WTC11 (cell line): Measurements from ENCODE around the gene CEACAM3.

Source experiments
- FOXP1 ChIP-seq: sonication (generic); formaldehyde crosslinking; IDR thresholded peaks from 2 replicates; pipeline ENCODE4 v1.8.0; 2022; ENCODE audit warnings: missing genetic modification reagents, mild to moderate bottlenecking, moderate library complexity, borderline replicate concordance
- IRF2 ChIP-seq: sonication (generic); formaldehyde crosslinking; IDR thresholded peaks from 2 replicates; pipeline ENCODE4 v1.8.0; 2022; ENCODE audit warnings: low read depth, missing genetic modification reagents, borderline replicate concordance
- TEAD4 ChIP-seq: sonication (generic); formaldehyde crosslinking; IDR thresholded peaks from 2 replicates; pipeline ENCODE4 v1.8.0; 2022; ENCODE audit warnings: mild to moderate bottlenecking, missing genetic modification reagents
- ZNF121 ChIP-seq: sonication (generic); formaldehyde crosslinking; IDR thresholded peaks from 2 replicates; pipeline ENCODE4 v1.8.0; 2023; ENCODE audit warnings: missing genetic modification reagents
- ZNF138 ChIP-seq: sonication (generic); formaldehyde crosslinking; conservative IDR thresholded peaks from 2 replicates; pipeline ENCODE4 v1.8.1; 2022; ENCODE audit warnings: mild to moderate bottlenecking, moderate library complexity, missing genetic modification reagents
- ZNF416 ChIP-seq: fragments of 250-450 bp; sonication (Bioruptor Pico); IDR thresholded peaks from 2 replicates; pipeline ENCODE4 v1.9.0; 2021; ENCODE audit warnings: mild to moderate bottlenecking, inconsistent platforms
- TF ChIP-seq, protein P1 (sequence below): sonication (generic); formaldehyde crosslinking; IDR thresholded peaks from 2 replicates; pipeline ENCODE4 v1.8.1; 2022; ENCODE audit warnings: mild to moderate bottlenecking, missing genetic modification reagents, moderate library complexity, borderline replicate concordance
- TF ChIP-seq, protein P2 (sequence below): sonication (generic); formaldehyde crosslinking; IDR thresholded peaks from 2 replicates; pipeline ENCODE4 v1.8.0; 2023; ENCODE audit warnings: mild to moderate bottlenecking, missing genetic modification reagents
- TF ChIP-seq, protein P3 (sequence below): sonication (generic); formaldehyde crosslinking; IDR thresholded peaks from 2 replicates; pipeline ENCODE4 v1.8.0; 2022; ENCODE audit warnings: mild to moderate bottlenecking, missing genetic modification reagents
- TF ChIP-seq, protein P4 (sequence below): sonication (generic); formaldehyde crosslinking; IDR thresholded peaks from 2 replicates; pipeline ENCODE4 v1.8.1; 2022; ENCODE audit warnings: low read depth, mild to moderate bottlenecking, moderate library complexity, missing genetic modification reagents, borderline replicate concordance
- TF ChIP-seq, protein P5 (sequence below): sonication (generic); formaldehyde crosslinking; conservative IDR thresholded peaks from 2 replicates; pipeline ENCODE4 v1.8.1; 2023; ENCODE audit warnings: mild to moderate bottlenecking, low read depth, missing genetic modification reagents, moderate library complexity
- TF ChIP-seq, protein P6 (sequence below): sonication (generic); formaldehyde crosslinking; IDR thresholded peaks from 2 replicates; pipeline ENCODE4 v1.8.1; 2023; ENCODE audit warnings: mild to moderate bottlenecking, missing genetic modification reagents
- TF ChIP-seq, protein P7 (sequence below): fragments of 200-600 bp; IDR thresholded peaks from 2 replicates; pipeline ENCODE4 v1.8.0; 2022; ENCODE audit warnings: antibody characterized with exemption

DNA sequence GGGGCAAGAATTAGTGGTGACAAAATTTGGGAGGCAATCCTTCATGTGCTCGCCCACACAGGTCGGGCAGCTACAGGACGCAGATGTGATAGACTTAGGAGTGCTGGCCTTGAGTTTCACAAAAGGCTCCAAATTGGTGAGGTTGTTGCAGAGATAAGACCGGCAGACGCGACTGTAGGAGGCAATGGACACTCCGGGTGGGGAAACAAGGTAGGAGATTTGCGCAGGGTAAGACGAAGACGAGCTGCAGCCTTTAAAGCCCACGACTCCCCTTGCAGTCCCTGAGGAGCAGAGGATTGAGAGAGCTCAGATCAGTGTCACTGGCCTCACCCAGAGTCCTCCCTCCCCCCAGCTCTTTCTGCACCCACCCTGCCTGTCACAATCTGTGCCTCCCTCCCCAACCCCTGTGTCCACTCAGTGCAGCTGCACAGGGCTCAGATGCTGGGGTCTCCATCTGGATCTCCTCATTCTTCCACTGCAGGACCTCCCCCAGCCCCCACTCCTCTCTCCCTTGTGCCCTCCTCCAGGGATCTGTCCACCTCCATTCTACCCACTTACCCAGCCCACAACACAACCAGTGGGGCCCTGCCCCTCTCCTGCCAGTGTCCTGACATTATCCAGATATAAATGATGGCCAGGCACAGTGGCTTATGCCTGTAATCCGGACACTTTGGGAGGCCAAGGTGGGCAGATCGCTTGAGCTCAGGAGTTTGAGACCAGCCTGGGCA, 41.8 kb downstream of the CEACAM3 start:
- TF ChIP-seq, protein P1, sequence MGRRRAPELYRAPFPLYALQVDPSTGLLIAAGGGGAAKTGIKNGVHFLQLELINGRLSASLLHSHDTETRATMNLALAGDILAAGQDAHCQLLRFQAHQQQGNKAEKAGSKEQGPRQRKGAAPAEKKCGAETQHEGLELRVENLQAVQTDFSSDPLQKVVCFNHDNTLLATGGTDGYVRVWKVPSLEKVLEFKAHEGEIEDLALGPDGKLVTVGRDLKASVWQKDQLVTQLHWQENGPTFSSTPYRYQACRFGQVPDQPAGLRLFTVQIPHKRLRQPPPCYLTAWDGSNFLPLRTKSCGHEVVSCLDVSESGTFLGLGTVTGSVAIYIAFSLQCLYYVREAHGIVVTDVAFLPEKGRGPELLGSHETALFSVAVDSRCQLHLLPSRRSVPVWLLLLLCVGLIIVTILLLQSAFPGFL (CRISPR knock-in tag): no peak
- no peak for TF ChIP-seq ZNF138 (CRISPR knock-in tag)
- no peak for TF ChIP-seq FOXP1 (CRISPR knock-in tag)
- TF ChIP-seq, protein P2, sequence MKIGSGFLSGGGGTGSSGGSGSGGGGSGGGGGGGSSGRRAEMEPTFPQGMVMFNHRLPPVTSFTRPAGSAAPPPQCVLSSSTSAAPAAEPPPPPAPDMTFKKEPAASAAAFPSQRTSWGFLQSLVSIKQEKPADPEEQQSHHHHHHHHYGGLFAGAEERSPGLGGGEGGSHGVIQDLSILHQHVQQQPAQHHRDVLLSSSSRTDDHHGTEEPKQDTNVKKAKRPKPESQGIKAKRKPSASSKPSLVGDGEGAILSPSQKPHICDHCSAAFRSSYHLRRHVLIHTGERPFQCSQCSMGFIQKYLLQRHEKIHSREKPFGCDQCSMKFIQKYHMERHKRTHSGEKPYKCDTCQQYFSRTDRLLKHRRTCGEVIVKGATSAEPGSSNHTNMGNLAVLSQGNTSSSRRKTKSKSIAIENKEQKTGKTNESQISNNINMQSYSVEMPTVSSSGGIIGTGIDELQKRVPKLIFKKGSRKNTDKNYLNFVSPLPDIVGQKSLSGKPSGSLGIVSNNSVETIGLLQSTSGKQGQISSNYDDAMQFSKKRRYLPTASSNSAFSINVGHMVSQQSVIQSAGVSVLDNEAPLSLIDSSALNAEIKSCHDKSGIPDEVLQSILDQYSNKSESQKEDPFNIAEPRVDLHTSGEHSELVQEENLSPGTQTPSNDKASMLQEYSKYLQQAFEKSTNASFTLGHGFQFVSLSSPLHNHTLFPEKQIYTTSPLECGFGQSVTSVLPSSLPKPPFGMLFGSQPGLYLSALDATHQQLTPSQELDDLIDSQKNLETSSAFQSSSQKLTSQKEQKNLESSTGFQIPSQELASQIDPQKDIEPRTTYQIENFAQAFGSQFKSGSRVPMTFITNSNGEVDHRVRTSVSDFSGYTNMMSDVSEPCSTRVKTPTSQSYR (CRISPR knock-in tag): no peak
- TF ChIP-seq TEAD4 (CRISPR knock-in tag): no peak
- TF ChIP-seq IRF2: no peak
- TF ChIP-seq, protein P3, sequence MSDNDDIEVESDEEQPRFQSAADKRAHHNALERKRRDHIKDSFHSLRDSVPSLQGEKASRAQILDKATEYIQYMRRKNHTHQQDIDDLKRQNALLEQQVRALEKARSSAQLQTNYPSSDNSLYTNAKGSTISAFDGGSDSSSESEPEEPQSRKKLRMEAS: no peak
- TF ChIP-seq, protein P4, sequence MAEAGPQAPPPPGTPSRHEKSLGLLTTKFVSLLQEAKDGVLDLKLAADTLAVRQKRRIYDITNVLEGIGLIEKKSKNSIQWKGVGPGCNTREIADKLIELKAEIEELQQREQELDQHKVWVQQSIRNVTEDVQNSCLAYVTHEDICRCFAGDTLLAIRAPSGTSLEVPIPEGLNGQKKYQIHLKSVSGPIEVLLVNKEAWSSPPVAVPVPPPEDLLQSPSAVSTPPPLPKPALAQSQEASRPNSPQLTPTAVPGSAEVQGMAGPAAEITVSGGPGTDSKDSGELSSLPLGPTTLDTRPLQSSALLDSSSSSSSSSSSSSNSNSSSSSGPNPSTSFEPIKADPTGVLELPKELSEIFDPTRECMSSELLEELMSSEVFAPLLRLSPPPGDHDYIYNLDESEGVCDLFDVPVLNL (CRISPR knock-in tag): no peak
- TF ChIP-seq, protein P5, sequence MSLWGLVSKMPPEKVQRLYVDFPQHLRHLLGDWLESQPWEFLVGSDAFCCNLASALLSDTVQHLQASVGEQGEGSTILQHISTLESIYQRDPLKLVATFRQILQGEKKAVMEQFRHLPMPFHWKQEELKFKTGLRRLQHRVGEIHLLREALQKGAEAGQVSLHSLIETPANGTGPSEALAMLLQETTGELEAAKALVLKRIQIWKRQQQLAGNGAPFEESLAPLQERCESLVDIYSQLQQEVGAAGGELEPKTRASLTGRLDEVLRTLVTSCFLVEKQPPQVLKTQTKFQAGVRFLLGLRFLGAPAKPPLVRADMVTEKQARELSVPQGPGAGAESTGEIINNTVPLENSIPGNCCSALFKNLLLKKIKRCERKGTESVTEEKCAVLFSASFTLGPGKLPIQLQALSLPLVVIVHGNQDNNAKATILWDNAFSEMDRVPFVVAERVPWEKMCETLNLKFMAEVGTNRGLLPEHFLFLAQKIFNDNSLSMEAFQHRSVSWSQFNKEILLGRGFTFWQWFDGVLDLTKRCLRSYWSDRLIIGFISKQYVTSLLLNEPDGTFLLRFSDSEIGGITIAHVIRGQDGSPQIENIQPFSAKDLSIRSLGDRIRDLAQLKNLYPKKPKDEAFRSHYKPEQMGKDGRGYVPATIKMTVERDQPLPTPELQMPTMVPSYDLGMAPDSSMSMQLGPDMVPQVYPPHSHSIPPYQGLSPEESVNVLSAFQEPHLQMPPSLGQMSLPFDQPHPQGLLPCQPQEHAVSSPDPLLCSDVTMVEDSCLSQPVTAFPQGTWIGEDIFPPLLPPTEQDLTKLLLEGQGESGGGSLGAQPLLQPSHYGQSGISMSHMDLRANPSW (CRISPR knock-in tag): no peak
- TF ChIP-seq, protein P6, sequence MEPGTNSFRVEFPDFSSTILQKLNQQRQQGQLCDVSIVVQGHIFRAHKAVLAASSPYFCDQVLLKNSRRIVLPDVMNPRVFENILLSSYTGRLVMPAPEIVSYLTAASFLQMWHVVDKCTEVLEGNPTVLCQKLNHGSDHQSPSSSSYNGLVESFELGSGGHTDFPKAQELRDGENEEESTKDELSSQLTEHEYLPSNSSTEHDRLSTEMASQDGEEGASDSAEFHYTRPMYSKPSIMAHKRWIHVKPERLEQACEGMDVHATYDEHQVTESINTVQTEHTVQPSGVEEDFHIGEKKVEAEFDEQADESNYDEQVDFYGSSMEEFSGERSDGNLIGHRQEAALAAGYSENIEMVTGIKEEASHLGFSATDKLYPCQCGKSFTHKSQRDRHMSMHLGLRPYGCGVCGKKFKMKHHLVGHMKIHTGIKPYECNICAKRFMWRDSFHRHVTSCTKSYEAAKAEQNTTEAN (CRISPR knock-in tag): no peak
- no peak for TF ChIP-seq ZNF121
- TF ChIP-seq, protein P7, sequence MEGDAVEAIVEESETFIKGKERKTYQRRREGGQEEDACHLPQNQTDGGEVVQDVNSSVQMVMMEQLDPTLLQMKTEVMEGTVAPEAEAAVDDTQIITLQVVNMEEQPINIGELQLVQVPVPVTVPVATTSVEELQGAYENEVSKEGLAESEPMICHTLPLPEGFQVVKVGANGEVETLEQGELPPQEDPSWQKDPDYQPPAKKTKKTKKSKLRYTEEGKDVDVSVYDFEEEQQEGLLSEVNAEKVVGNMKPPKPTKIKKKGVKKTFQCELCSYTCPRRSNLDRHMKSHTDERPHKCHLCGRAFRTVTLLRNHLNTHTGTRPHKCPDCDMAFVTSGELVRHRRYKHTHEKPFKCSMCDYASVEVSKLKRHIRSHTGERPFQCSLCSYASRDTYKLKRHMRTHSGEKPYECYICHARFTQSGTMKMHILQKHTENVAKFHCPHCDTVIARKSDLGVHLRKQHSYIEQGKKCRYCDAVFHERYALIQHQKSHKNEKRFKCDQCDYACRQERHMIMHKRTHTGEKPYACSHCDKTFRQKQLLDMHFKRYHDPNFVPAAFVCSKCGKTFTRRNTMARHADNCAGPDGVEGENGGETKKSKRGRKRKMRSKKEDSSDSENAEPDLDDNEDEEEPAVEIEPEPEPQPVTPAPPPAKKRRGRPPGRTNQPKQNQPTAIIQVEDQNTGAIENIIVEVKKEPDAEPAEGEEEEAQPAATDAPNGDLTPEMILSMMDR: no peak
- no peak for TF ChIP-seq ZNF416 (CRISPR knock-in tag)
